Left renal pelvis (tissue), 4 donors: ENCODE measurements around the gene CCL18. TPM values are rescaled to one million over a fixed set of nuclear protein-coding genes. Genes with fewer than 3 reads are reported as not detected.
"Not testable (repeated sequence)": the region's sequence is repeated elsewhere in the genome, so short reads cannot be mapped to it uniquely, and the experiment has no call there.

Experiments used
- DNase-seq, 4 donors: peaks; one replicate each; pipeline ENCODE4 v3.0.0-alpha.2; 2013; ENCODE audit warnings: low read depth in 4 of 4, low spot score in 3 of 4
- polyA plus RNA-seq, 4 donors: library from polyadenylated mRNA; unstranded; fragments of 120-200 nt; gene quantifications; one replicate each; pipeline ENCODE4 v1.2.1, GENCODE V29; 2013; ENCODE audit not compliant: insufficient read length in 4 of 4

Gene CCL18
- polyA plus RNA-seq, 4 donors: 2.4 TPM; not detected in 3

- not testable (repeated sequence) for DNase-seq
Measured at GRCh38 chr17:36099004-36099403, 34.9 kb downstream of the CCL18 start.

GRCh38 chr17:36103401-36103975, 39.4 kb downstream of the CCL18 start, which contains the start of gene CCL4:
TSS of gene CCL4 (plus strand) at chr17:36103827. CDS start at chr17:36103906, 79 bp downstream.
- DNase-seq: not testable (repeated sequence)

- DNase-seq: not testable (repeated sequence)
Measured at GRCh38 chr17:36104246-36104645, 40.2 kb downstream of the CCL18 start.

GRCh38 chr17:36104701-36105181, 40.7 kb downstream of the CCL18 start:
- no peak for DNase-seq

- no peak for DNase-seq
Measured at GRCh38 chr17:36105781-36106492, 41.9 kb downstream of the CCL18 start.

GRCh38 chr17:36106493-36106835, 42.4 kb downstream of the CCL18 start:
- no peak for DNase-seq

GRCh38 chr17:36107660-36108059, 43.6 kb downstream of the CCL18 start:
- no peak for DNase-seq

GRCh38 chr17:36108265-36108664, 44.2 kb downstream of the CCL18 start:
- not testable (repeated sequence) for DNase-seq

- no peak for DNase-seq
Measured at GRCh38 chr17:36111068-36111490, 47.0 kb downstream of the CCL18 start.

- no peak for DNase-seq
Measured at GRCh38 chr17:36112572-36112971, 48.5 kb downstream of the CCL18 start.

- not testable (repeated sequence) for DNase-seq
Measured at GRCh38 chr17:36113131-36113530, 49.1 kb downstream of the CCL18 start.

- DNase-seq: not testable (repeated sequence)
Measured at GRCh38 chr17:36114971-36115648, 51.0 kb downstream of the CCL18 start.

GRCh38 chr17:36115649-36115977, 51.5 kb downstream of the CCL18 start:
- not testable (repeated sequence) for DNase-seq

- DNase-seq: no peak
Measured at GRCh38 chr17:36117505-36118382, 53.7 kb downstream of the CCL18 start.

- no peak for DNase-seq
Measured at GRCh38 chr17:36118477-36119353, 54.6 kb downstream of the CCL18 start.

- no peak for DNase-seq
Measured at GRCh38 chr17:36120221-36120620, 56.1 kb downstream of the CCL18 start.

GRCh38 chr17:36121099-36121498, 57.0 kb downstream of the CCL18 start:
- DNase-seq: not testable (repeated sequence)
